GM21737 (cell line): ENCODE measurements around the gene TRIM25.

Experiments
- ATAC-seq: cut with Tn5 transposase; IDR thresholded peaks from one replicate; pipeline ENCODE4 v1.9.1; 2021; ENCODE audit warnings: mild to moderate bottlenecking, moderate library complexity; ENCODE audit not compliant: unreplicated experiment

Gene TRIM25

GRCh38 chr17:56928586-56928985 is 14.7 kb upstream of the TRIM25 start:
- no peak for ATAC-seq

GRCh38 chr17:56926704-56927103 is 12.9 kb upstream of the TRIM25 start:
- no peak for ATAC-seq

- no peak for ATAC-seq
Observed at GRCh38 chr17:56926270-56926669, 12.4 kb upstream of the TRIM25 start.

GRCh38 chr17:56925088-56925487 is 11.2 kb upstream of the TRIM25 start:
- no peak for ATAC-seq

- ATAC-seq, result no peak
Observed at GRCh38 chr17:56919717-56920116, 5.9 kb upstream of the TRIM25 start.

GRCh38 chr17:56918916-56919315 is 5.1 kb upstream of the TRIM25 start:
- no peak for ATAC-seq

- ATAC-seq, result no peak
Observed at GRCh38 chr17:56917559-56918296, 3.9 kb upstream of the TRIM25 start.

- ATAC-seq, result no peak
Observed at GRCh38 chr17:56914581-56915273, 878 bp upstream of the TRIM25 start.

GRCh38 chr17:56913353-56913866 is 439 bp downstream of the TRIM25 start:
- ATAC-seq, result peak; percentile 23

- ATAC-seq, result no peak
Observed at GRCh38 chr17:56913000-56913311, 893 bp downstream of the TRIM25 start.

- no peak for ATAC-seq
Observed at GRCh38 chr17:56912105-56912999, 1.5 kb downstream of the TRIM25 start.

- no peak for ATAC-seq
Observed at GRCh38 chr17:56910509-56911235, 3.2 kb downstream of the TRIM25 start.

GRCh38 chr17:56909742-56910508 is 3.9 kb downstream of the TRIM25 start:
- no peak for ATAC-seq

- ATAC-seq, result peak; percentile 82
Observed at GRCh38 chr17:56908001-56908542, 5.8 kb downstream of the TRIM25 start.

GRCh38 chr17:56903560-56903959 is 10.3 kb downstream of the TRIM25 start:
- no peak for ATAC-seq

- ATAC-seq, result no peak
Observed at GRCh38 chr17:56902348-56902747, 11.5 kb downstream of the TRIM25 start.

GRCh38 chr17:56899403-56899802 is 14.4 kb downstream of the TRIM25 start:
- ATAC-seq, result no peak

- no peak for ATAC-seq
Observed at GRCh38 chr17:56898874-56899273, 15.0 kb downstream of the TRIM25 start.

GRCh38 chr17:56897646-56898424 is 16.0 kb downstream of the TRIM25 start:
- ATAC-seq, result no peak
